ENCODE measurements around the gene MYL5. TPM values are rescaled to one million over a fixed set of nuclear protein-coding genes. Genes with fewer than 3 reads are reported as not detected.
"Not testable (repeated sequence)": the region's sequence is repeated elsewhere in the genome, so short reads cannot be mapped to it uniquely, and the experiment has no call there.

The MYL5 gene
- total and polyA plus RNA-seq, 7 experiments from 2014 or later = 5.8 to 32.7 (median 21.4) TPM

DNA sequence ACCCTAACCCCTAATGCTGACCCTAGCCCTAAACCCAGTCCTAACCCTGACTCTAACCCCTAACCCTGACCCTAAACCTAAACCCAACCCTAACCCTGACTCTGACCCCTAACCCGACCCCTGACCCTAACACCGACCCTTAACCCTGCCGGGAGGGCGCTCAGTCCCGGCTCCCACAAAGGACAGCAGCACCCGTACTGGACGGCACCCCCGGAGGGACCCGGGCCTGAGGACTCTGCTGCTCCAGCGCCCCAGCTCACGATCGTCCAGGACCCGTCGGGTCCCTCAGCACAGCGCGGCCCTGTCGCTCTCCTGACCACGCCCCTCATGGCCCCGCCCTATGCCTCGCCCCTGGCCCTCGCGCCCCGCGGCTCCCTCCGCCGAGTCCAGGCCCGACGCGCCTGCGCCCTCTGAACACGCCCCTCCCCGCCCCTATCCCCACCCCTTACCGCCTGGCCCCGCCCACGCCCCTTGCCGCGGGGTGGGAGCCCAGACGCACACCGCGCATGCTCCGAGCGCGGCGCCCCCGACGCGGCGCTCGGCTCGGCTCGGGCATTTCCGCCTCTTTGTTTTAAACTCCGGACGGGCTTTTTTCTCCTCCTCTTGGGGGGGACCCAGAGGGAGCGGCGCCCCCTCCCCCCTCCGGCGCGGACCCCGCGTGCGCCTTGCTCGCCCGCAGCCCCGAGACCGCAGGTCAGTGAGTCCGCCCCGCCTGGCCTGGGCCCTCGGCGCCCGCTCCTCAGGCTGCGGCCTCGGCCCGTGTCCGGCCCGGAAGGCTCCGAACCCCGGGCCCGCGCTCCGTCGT is 31.1 kb downstream of the MYL5 start, which contains the start of gene PCGF3:
Gene PCGF3, plus strand, starts transcription at position 555 of the 805 bp plus-strand sequence. CDS start 27,849 bp downstream, outside the sequence.
- Histone ChIP-seq H3K4me1 (ENCODE audit: control insufficient read depth in 2 of 2, insufficient read depth in 2 of 2, low read length in 2 of 2) (peaks cover 9 to 11% of the 10 kb centered on the region in 2 donors), H3K27ac (ENCODE audit: low read depth, low read length) (peak within 1 kb of the TSS; percentile 96), H3K9me3 (ENCODE audit: control insufficient read depth in 2 of 3, low read length in 3 of 3) (no peaks in the 10 kb centered on the region), H3K4me3 (ENCODE audit: low read length) (peak within 1 kb of the TSS; percentile 84), H3K27me3 (ENCODE audit: control insufficient read depth in 2 of 2, insufficient read depth in 2 of 2, low read length in 2 of 2) (no peaks in the 10 kb centered on the region), H3K36me3 (ENCODE audit: control insufficient read depth in 2 of 3, insufficient read depth in 3 of 3, low read length in 3 of 3) (no peaks in the 10 kb centered on the region)
- Mint-ChIP-seq H3K27me3 (no peaks in the 10 kb centered on the region), H3K9me3 (peaks cover 0 to 1% (median 0%) of the 10 kb centered on the region in 11 donors), H3K4me1 (peaks cover 21 to 30% (median 23%) of the 10 kb centered on the region in 7 donors), H3K36me3 (peaks cover 0 to 8% (median 0%) of the 10 kb centered on the region in 5 donors), H3K27ac (peak within 1 kb of the TSS; percentile 40 to 93 (median 59)), H3K4me3 (peak within 1 kb of the TSS; percentile 68 to 96 (median 83))
- intact Hi-C loops (cut with micrococcal nuclease) = loop anchor here (1.0 to 5.0 kb wide), 14 partner anchors 24 to 1832 kb away; partner anchors contain the start of genes ATP5ME (in 2 of the 2), MYL5 (in 2 of the 2), DGKQ (in 1 of the 2) and FAM193A (in 1 of the 2)
- ChIA-PET CTCF (no interaction called here), POLR2A (no interaction called here)
- DNase-seq = peak; percentile 89 to 99 (median 92)
- peak; percentile 99 for ATAC-seq

DNA sequence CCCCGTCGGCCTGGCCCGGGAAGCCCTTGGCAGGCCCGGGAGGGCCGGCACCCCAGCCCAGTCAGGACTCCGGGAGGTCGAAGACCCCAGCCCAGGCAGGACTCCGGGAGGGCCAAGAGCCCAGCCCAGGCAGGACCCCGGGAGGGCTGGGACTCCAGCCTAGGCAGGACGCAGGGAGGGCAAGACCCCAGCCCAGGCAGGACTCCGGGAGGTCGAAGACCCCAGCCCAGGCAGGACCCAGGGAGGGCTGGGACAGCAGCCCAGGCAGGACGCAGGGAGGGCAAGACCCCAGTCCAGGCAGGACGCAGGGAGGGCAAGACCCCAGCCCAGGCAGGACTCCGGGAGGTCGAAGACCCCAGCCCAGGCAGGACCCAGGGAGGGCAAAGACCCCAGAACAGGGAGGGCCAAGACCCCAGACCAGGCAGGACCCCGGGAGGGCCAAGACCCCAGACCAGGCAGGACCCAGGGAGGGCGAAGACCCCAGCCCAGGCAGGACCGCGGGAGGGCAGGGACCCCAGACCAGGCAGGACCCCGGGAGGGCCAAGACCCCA is 31.8 kb downstream of the MYL5 start:
- H3K27ac Mint-ChIP-seq; DNase-seq; CTCF ChIA-PET; POLR2A ChIA-PET; H3K9me3 ChIP-seq (ENCODE audit: control insufficient read depth in 2 of 3, low read length in 3 of 3); H3K36me3 Mint-ChIP-seq; H3K27me3 Mint-ChIP-seq; H3K36me3 ChIP-seq (ENCODE audit: control insufficient read depth in 2 of 3, insufficient read depth in 3 of 3, low read length in 3 of 3); H3K27me3 ChIP-seq (ENCODE audit: control insufficient read depth in 2 of 2, insufficient read depth in 2 of 2, low read length in 2 of 2); H3K9me3 Mint-ChIP-seq; ATAC-seq: not testable (repeated sequence)
- peak overlapping the region in 4 of 10 donors; percentile 9 to 87 (median 31) for H3K4me3 Mint-ChIP-seq
- Histone ChIP-seq H3K27ac (ENCODE audit: low read depth, low read length) (peak overlapping the region; percentile 96), H3K4me3 (ENCODE audit: low read length) (peak overlapping the region; percentile 84), H3K4me1 (ENCODE audit: control insufficient read depth in 2 of 2, insufficient read depth in 2 of 2, low read length in 2 of 2) (peaks cover 9 to 11% of the 10 kb centered on the region in 2 donors)
- intact Hi-C loops (cut with micrococcal nuclease) = loop anchor here in 1 of 2 donors (5.0 kb wide), 1 partner anchor 1831 kb away; the partner anchor contains the start of gene FAM193A
- H3K4me1 Mint-ChIP-seq = peaks cover 20 to 33% (median 28%) of the 10 kb centered on the region in 7 donors

DNA sequence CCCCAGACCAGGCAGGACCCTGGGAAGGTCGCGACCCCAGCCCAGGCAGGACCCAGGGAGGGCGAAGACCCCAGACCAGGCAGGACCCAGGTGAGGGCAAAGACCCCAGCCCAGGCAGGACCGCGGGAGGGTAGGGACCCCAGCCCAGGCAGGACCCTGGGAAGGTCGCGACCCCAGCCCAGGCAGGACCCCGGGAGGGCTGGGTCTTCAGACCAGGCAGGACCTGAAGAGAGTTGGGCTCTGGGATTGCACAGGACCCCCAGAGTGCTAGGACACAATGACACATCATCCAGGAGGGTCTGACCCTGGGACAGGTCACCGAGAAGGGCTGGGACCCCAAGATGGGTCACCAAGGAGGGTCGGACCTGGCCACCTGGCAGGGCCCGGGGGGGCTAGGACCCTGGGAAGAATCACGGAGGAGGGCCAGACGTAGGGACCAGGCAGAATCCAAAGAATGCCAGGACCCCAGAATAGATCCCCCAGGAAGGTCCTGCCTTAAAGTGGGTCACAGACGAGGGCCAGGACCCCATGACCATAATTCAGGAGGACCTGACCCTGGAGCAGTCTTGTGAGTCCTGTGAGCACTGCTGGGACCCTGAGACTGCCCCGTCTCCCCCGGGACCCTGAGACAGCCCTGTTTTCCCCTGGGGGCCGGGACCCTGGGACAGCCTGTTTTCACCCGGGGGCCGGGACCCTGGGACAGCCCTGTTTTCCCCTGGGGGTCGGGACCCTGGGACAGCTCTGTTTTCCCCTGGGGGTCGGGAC is 32.7 kb downstream of the MYL5 start:
- DNase-seq (no peak), ATAC-seq (no peak)
- CTCF ChIA-PET = no interaction called here
- Mint-ChIP-seq H3K27ac (no peak overlapping the region), H3K27me3 (no peaks in the 10 kb centered on the region), H3K4me1 (peaks cover 20 to 33% (median 28%) of the 10 kb centered on the region in 7 donors), H3K36me3 (peaks cover 0 to 8% (median 0%) of the 10 kb centered on the region in 5 donors), H3K4me3 (peak overlapping the region in 2 of 10 donors; percentile 40 to 47), H3K9me3 (peaks cover 0 to 1% (median 0%) of the 10 kb centered on the region in 11 donors)
- no peaks in the 10 kb centered on the region for H3K9me3 ChIP-seq (ENCODE audit: control insufficient read depth in 2 of 3, low read length in 3 of 3)
- H3K36me3 ChIP-seq (ENCODE audit: control insufficient read depth in 2 of 3, insufficient read depth in 3 of 3, low read length in 3 of 3) = no peaks in the 10 kb centered on the region
- H3K27ac ChIP-seq (ENCODE audit: low read depth, low read length) = no peak overlapping the region
- no peak overlapping the region for H3K4me3 ChIP-seq (ENCODE audit: low read length)
- H3K4me1 ChIP-seq (ENCODE audit: control insufficient read depth in 2 of 2, insufficient read depth in 2 of 2, low read length in 2 of 2) = peaks cover 9 to 11% of the 10 kb centered on the region in 2 donors
- intact Hi-C loops (cut with micrococcal nuclease) = loop anchor here in 1 of 2 donors (5.0 kb wide), 1 partner anchor 1830 kb away; the partner anchor contains the start of gene FAM193A
- H3K27me3 ChIP-seq (ENCODE audit: control insufficient read depth in 2 of 2, insufficient read depth in 2 of 2, low read length in 2 of 2) = no peaks in the 10 kb centered on the region
- POLR2A ChIA-PET = interaction anchor here (0.7 kb wide), 1 partner anchor 498 kb away, joined by 4 read pairs; no protein-coding TSS in a partner anchor

DNA sequence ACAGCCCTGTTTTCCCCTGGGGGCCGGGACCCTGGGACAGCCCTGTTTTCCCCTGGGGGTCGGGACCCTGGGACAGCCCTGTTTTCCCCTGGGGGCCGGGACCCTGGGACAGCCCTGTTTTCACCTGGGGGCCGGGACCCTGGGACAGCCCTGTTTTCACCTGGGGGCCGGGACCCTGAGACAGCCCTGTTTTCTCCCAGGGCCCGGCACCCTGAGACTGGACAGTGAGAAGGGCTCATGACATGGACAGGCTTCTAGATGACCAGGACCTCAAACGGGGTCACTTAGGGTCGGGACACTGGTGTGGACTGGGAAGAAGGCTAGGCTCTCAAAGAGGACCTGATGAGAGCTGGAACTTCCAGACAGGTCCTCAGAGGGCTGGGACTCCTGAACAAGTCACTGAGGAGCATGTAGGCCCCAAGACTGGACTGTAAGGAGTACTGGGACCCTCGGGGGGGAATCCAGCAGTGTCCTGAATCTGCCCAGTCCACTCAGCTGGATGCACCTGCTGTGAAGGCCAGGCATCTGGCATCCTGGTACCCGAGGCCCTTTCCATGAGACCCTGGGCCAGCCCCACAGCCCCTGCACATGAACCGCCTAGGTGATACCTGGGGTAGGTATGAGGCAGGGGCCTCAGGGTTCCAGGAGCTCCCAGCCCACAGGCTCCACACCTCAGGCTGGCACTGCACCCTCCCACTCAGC is 33.7 kb downstream of the MYL5 start:
- H3K4me3 Mint-ChIP-seq = peak overlapping the region in 5 of 10 donors; percentile 32 to 64 (median 42)
- no peak for ATAC-seq
- H3K9me3 ChIP-seq (ENCODE audit: control insufficient read depth in 2 of 3, low read length in 3 of 3) = no peaks in the 10 kb centered on the region
- CTCF ChIA-PET = no interaction called here
- intact Hi-C loops (cut with micrococcal nuclease) = loop anchor here in 1 of 2 donors (5.0 kb wide), 1 partner anchor 1829 kb away; the partner anchor contains the start of gene FAM193A
- H3K27ac ChIP-seq (ENCODE audit: low read depth, low read length) = no peak overlapping the region
- H3K4me1 Mint-ChIP-seq = peaks cover 20 to 33% (median 28%) of the 10 kb centered on the region in 7 donors
- no peak for DNase-seq
- no peaks in the 10 kb centered on the region for H3K9me3 Mint-ChIP-seq
- H3K27me3 Mint-ChIP-seq = no peaks in the 10 kb centered on the region
- no peak overlapping the region for H3K4me3 ChIP-seq (ENCODE audit: low read length)
- no peaks in the 10 kb centered on the region for H3K27me3 ChIP-seq (ENCODE audit: control insufficient read depth in 2 of 2, insufficient read depth in 2 of 2, low read length in 2 of 2)
- H3K4me1 ChIP-seq (ENCODE audit: control insufficient read depth in 2 of 2, insufficient read depth in 2 of 2, low read length in 2 of 2) = peaks cover 9 to 11% of the 10 kb centered on the region in 2 donors
- H3K36me3 Mint-ChIP-seq = peaks cover 0 to 8% (median 0%) of the 10 kb centered on the region in 5 donors
- H3K36me3 ChIP-seq (ENCODE audit: control insufficient read depth in 2 of 3, insufficient read depth in 3 of 3, low read length in 3 of 3) = no peaks in the 10 kb centered on the region
- POLR2A ChIA-PET = interaction anchor here (0.7 kb wide), 1 partner anchor 497 kb away, joined by 4 read pairs; no protein-coding TSS in a partner anchor
- peak overlapping the region in 2 of 9 donors; percentile 55 to 76 for H3K27ac Mint-ChIP-seq

DNA sequence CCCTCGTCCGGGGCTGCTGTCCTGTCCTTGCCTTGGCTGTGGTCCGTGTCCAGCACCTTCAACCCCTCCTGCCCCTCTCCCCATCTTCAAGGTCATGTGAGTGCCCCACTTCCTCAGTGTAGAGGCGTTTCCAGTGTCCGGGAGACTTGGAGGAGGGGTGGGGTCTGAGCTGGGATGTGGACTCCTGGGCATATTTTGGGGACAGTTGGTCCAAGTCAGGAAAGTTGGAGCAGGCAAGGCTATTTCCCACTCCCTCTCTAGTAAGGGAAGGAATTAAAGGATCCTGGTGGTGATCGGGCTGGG is 34.2 kb downstream of the MYL5 start:
- Mint-ChIP-seq H3K27me3 (no peaks in the 10 kb centered on the region), H3K9me3 (no peaks in the 10 kb centered on the region), H3K4me1 (peaks cover 20 to 35% (median 28%) of the 10 kb centered on the region in 7 donors), H3K4me3 (peak overlapping the region in 4 of 10 donors; percentile 30 to 65 (median 40)), H3K27ac (peak overlapping the region in 2 of 9 donors; percentile 32 to 72), H3K36me3 (peaks cover 0 to 8% (median 0%) of the 10 kb centered on the region in 5 donors)
- no peaks in the 10 kb centered on the region for H3K36me3 ChIP-seq (ENCODE audit: control insufficient read depth in 2 of 3, insufficient read depth in 3 of 3, low read length in 3 of 3)
- DNase-seq = no peak
- H3K4me1 ChIP-seq (ENCODE audit: control insufficient read depth in 2 of 2, insufficient read depth in 2 of 2, low read length in 2 of 2) = peaks cover 9 to 11% of the 10 kb centered on the region in 2 donors
- H3K4me3 ChIP-seq (ENCODE audit: low read length) = no peak overlapping the region
- no peaks in the 10 kb centered on the region for H3K9me3 ChIP-seq (ENCODE audit: control insufficient read depth in 2 of 3, low read length in 3 of 3)
- ATAC-seq = no peak
- intact Hi-C loops (cut with micrococcal nuclease) = loop anchor here in 1 of 2 donors (5.0 kb wide), 1 partner anchor 1829 kb away; the partner anchor contains the start of gene FAM193A
- no peaks in the 10 kb centered on the region for H3K27me3 ChIP-seq (ENCODE audit: control insufficient read depth in 2 of 2, insufficient read depth in 2 of 2, low read length in 2 of 2)
- ChIA-PET POLR2A (no interaction called here), CTCF (no interaction called here)
- no peak overlapping the region for H3K27ac ChIP-seq (ENCODE audit: low read depth, low read length)
